Esophagus (tissue), 2 donors: ENCODE results near the gene NCSTN. TPM values are rescaled to one million over a fixed set of nuclear protein-coding genes. Genes with fewer than 3 reads are reported as not detected.
A peak's percentile ranks its signal among the peaks of the same experiment; 100 is the strongest.

Experiments used
- H3K27ac ChIP-seq, 2 donors: one replicate each; pipeline ENCODE4 v1.5.1; 2013; ENCODE audit warnings: low read depth in 2 of 2, mild to moderate bottlenecking in 2 of 2, inconsistent platforms in 1 of 2, low read length in 1 of 2, moderate library complexity in 1 of 2
- H3K27me3 ChIP-seq, 2 donors: one replicate each; pipeline ENCODE4 v1.6.1; 2013; ENCODE audit warnings: low read length in 2 of 2, control low read depth in 1 of 2, mild to moderate bottlenecking in 1 of 2; ENCODE audit not compliant: insufficient read depth in 2 of 2, control insufficient read depth in 1 of 2
- H3K36me3 ChIP-seq, 2 donors: one replicate each; pipeline ENCODE4 v1.6.1; 2013; ENCODE audit warnings: low read length in 1 of 2; ENCODE audit not compliant: control insufficient read depth in 2 of 2, insufficient read depth in 2 of 2
- H3K4me1 ChIP-seq, 2 donors: one replicate each; pipeline ENCODE4 v1.6.1; 2013; ENCODE audit warnings: low read length in 1 of 2; ENCODE audit not compliant: control insufficient read depth in 2 of 2, insufficient read depth in 2 of 2
- H3K4me3 ChIP-seq, 2 donors: one replicate each; pipeline ENCODE4 v1.5.1; 2013; ENCODE audit warnings: low read length in 2 of 2, mild to moderate bottlenecking in 2 of 2, low read depth in 1 of 2, moderate library complexity in 1 of 2
- H3K9me3 ChIP-seq, 2 donors: one replicate each; pipeline ENCODE4 v1.6.1; 2013; ENCODE audit warnings: mild to moderate bottlenecking in 2 of 2, low read depth in 1 of 2, low read length in 1 of 2, moderate library complexity in 1 of 2; ENCODE audit not compliant: control insufficient read depth in 2 of 2, insufficient read depth in 1 of 2
- WGBS, 2 donors: extraction: QIAGEN DNeasy Blood & Tissue Kit; methylation state at CpG; one replicate each; pipeline ENCODE4 v1.1.7; 2013; 5-methylcytosine and 5-hydroxymethylcytosine counted together
- polyA plus RNA-seq, 2 donors: library from polyadenylated mRNA; stranded (reverse); fragments of 200-250 nt; gene quantifications; one replicate each; pipeline ENCODE4 v1.2.3, GENCODE V29; 2013
- donor health status: healthy with polysubstance abuse.
- donor health status: Bipolar disorder and iron deficiency.

Gene NCSTN
- polyA plus RNA-seq, 2 donors, result 34.2 to 34.9 TPM

DNA sequence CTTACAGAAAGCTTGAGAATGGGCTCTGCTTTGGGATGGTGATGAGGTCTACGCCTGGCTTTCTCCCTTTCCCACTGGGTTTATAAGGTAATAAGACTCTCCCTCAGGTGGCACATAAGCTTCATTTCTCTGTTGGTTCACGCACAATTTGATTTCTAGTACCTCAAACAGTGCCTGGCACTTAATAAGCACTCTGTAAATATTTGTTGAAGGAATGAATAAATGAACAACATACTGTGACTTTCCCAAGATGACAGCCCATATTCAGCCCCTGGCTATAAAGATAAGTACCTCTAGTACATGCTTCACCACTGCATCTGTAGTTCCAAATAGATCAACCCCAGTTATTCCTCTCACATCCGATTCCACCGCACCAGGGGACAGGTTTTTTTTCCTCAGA lies 17.9 kb upstream of the NCSTN start:
- no peaks in the 10 kb centered on the region for H3K4me1 ChIP-seq
- H3K9me3 ChIP-seq, result no peaks in the 10 kb centered on the region
- WGBS, 2 donors, result 90 to 93% methylated on average over 4 of the region's 4 CpGs
- H3K4me3 ChIP-seq, result no peak overlapping the region
- H3K27me3 ChIP-seq, result no peaks in the 10 kb centered on the region
- H3K27ac ChIP-seq, result no peak overlapping the region
- H3K36me3 ChIP-seq, result peaks cover 9 to 10% of the 10 kb centered on the region in 2 donors

DNA sequence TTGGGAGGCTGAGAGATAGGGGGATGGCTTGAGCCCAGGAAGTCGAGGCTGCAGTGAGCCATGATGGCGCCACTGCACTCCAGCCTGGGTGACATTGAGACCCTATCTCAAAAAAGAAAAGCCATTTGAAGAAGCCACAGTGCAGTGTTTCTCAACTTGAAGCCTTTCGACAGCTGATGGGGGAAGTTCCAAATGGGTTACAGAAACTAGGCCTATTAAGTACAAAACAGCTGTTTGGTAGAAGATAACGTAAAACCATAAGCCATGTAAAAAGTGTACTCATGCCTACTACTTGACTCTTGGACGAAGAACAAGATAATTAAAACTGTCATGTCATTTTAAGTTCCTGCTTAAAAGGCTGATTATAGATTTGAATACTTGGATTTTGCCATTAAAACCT lies 16.8 kb upstream of the NCSTN start:
- WGBS, 2 donors, result 92 to 95% methylated on average over 5 of the region's 5 CpGs
- H3K4me3 ChIP-seq, result no peak overlapping the region
- H3K27ac ChIP-seq, result no peak overlapping the region
- H3K9me3 ChIP-seq, result no peaks in the 10 kb centered on the region
- H3K27me3 ChIP-seq, result no peaks in the 10 kb centered on the region
- no peaks in the 10 kb centered on the region for H3K4me1 ChIP-seq
- peaks cover 10% of the 10 kb centered on the region in 2 donors for H3K36me3 ChIP-seq

DNA sequence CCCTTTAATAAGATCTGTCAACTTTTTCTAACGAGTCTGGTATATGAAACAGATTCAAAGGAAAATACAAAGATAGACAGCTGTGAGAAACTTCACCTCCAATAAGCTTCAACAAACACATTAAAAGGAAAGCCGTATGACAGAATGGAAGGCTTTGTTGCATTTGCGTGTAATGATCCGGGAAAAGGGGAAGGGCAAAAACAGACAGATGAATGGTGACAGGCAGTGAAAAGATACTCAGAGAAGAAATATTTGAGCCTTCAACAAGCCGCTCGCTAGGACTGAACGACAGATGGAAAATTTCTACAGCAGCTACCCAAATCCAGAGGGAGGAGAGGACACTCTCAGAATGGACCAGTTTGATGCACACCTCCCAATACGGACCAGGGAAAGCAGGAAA lies 15.0 kb upstream of the NCSTN start:
- no peak overlapping the region for H3K4me3 ChIP-seq
- no peak overlapping the region for H3K27ac ChIP-seq
- no peaks in the 10 kb centered on the region for H3K27me3 ChIP-seq
- H3K4me1 ChIP-seq, result no peaks in the 10 kb centered on the region
- H3K36me3 ChIP-seq, result peaks cover 10 to 14% of the 10 kb centered on the region in 2 donors
- H3K9me3 ChIP-seq, result no peaks in the 10 kb centered on the region
- WGBS, 2 donors, result 74 to 75% methylated on average over 8 of the region's 8 CpGs

DNA sequence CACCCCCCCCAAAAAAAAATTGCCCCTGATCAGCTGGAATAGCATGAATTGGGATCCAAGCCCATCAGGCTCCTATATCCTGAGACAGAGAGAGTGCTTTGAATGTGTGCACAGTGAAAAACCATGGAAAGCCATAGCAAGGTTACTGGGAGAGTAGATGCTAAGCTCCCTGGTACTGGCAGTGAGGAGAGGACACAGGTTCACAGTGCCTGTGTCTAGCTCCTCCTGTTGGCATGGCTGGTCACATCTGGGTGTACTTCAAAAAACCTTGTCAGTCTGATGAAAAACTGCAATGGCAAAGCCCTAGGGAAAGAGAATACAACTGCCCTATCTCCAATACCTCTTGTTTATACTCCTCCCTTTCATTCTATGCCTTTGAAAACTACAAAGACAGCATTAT lies 13.1 kb upstream of the NCSTN start:
- H3K27me3 ChIP-seq, result no peaks in the 10 kb centered on the region

DNA sequence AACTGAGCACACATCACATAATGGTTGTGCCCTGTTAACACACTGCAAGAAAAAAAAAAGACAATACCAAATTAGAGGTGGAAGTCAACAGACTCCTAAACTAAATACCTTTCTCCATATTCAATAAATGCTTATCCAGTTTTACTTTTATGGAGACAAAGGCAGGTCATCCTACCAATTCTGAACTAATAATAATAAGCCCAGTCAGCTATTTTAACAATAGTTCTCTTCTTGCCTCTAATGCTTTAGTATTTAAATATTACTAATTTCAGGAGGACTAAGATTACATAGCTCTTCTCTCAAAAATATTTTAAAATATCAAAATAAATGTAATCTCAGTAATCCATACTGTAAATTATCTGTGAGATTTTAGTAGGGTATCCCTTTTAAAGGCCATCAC lies 10.7 kb upstream of the NCSTN start:
- H3K9me3 ChIP-seq, result no peaks in the 10 kb centered on the region
- peaks cover 9 to 11% of the 10 kb centered on the region in 2 donors for H3K36me3 ChIP-seq
- no peak overlapping the region for H3K27ac ChIP-seq
- H3K4me3 ChIP-seq, result no peak overlapping the region
- H3K27me3 ChIP-seq, result no peaks in the 10 kb centered on the region
- no peaks in the 10 kb centered on the region for H3K4me1 ChIP-seq

More for the DNA sequence above, 13.1 kb upstream of the NCSTN start:
- no peak overlapping the region for H3K4me3 ChIP-seq
- peaks cover 11 to 14% of the 10 kb centered on the region in 2 donors for H3K36me3 ChIP-seq
- no peaks in the 10 kb centered on the region for H3K4me1 ChIP-seq
- H3K27ac ChIP-seq, result no peak overlapping the region
- no peaks in the 10 kb centered on the region for H3K9me3 ChIP-seq

DNA sequence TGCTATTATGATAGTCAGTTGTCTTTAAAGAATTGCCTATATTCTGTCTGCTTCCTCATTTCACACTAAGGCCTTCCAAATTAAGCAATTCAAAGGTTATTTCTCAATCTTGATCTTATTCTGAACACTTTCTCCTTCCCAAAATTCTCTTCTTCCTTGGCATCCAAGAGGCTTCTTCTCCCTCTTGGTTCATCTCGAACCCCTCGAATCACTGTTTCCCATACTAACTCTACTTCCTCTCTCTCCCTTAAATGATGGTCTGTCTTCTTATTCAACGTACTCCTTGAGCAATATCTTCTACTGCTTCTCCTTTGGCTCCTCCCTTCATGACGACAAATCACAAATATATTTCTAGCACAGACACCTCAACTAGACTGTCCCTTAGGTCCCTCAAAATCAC lies 4.6 kb upstream of the NCSTN start:
- Histone ChIP-seq H3K36me3 (peaks cover 0 to 4% of the 10 kb centered on the region in 2 donors), H3K27me3 (no peaks in the 10 kb centered on the region), H3K9me3 (no peaks in the 10 kb centered on the region), H3K4me3 (no peak overlapping the region), H3K27ac (no peak overlapping the region), H3K4me1 (no peaks in the 10 kb centered on the region)
- WGBS, 2 donors, result 84 to 90% methylated on average over 4 of the region's 4 CpGs

DNA sequence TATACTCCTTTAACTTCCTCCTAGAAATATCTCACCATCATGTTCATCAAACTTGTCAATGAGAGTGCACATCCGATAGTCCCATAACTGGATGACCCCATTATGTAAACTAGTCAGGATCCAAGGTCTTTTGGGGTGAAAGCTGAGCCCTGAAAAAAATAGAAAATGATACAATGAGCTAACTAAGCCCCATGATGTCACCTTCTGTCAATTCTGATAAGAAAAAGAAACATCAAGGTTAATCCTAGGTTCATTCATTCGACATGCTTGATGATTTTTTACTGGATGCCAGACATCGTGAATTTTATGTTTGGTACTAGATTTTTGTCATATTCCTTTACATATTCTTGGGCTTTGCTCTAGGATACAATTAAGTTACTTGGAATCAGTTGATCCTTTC lies 3.0 kb upstream of the NCSTN start:
- WGBS, 2 donors, result 72 to 82% methylated on average over 3 of the region's 3 CpGs
- H3K27me3 ChIP-seq, result no peaks in the 10 kb centered on the region
- H3K36me3 ChIP-seq, result peaks cover 0 to 2% of the 10 kb centered on the region in 2 donors
- H3K4me3 ChIP-seq, result no peak overlapping the region
- H3K9me3 ChIP-seq, result no peaks in the 10 kb centered on the region
- no peaks in the 10 kb centered on the region for H3K4me1 ChIP-seq
- no peak overlapping the region for H3K27ac ChIP-seq

DNA sequence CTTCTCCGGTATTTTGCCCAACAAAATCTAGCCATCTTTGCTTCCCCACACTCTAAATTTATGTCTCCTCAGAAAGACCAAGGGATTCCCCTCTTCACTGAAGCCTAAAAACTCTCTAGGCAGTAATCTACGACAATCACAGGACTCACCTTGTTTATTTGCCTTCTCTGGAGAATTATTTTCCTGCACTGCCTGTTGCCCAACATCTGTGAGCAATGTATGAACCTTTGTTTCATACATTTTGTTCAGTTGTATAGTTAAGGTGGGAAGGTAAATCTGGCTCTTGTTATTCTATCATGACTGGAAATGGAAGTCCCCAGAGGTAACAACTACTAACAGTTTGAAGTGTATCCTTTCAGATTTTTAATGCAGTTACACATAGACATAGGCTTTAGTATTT lies 2.3 kb upstream of the NCSTN start:
- no peaks in the 10 kb centered on the region for H3K9me3 ChIP-seq
- H3K4me3 ChIP-seq, result no peak overlapping the region
- no peaks in the 10 kb centered on the region for H3K4me1 ChIP-seq
- 48 to 64% methylated on average over 2 of the region's 2 CpGs for WGBS, 2 donors
- H3K27me3 ChIP-seq, result no peaks in the 10 kb centered on the region
- no peak overlapping the region for H3K27ac ChIP-seq
- peaks cover 0 to 6% of the 10 kb centered on the region in 2 donors for H3K36me3 ChIP-seq

DNA sequence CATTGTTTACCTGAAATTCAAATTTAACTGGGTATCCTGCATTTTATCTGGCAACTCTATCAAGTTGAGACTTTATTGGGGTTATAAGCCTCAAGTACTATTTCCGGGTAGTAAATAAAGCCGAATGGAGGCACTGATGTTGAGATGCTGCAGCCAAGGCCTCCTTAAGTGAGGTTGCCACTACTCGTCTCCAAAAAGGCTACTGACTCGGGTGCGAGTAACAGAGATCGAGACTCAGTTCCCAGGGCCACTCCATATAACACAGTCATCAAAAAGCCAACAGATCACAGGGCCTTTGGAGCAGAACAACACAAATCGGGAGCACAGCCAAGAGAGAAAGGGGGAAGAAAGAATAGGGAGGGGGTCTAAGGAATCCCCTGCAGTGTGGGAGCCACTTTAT lies 657 bp upstream of the NCSTN start:
- Histone ChIP-seq H3K9me3 (no peaks in the 10 kb centered on the region), H3K36me3 (peaks cover 0 to 6% of the 10 kb centered on the region in 2 donors), H3K27me3 (no peaks in the 10 kb centered on the region), H3K4me1 (no peaks in the 10 kb centered on the region), H3K27ac (peak overlapping the region; percentile 87 to 95), H3K4me3 (peak overlapping the region; percentile 93 to 97)
- 0 to 1% methylated on average over 7 of the region's 7 CpGs for WGBS, 2 donors

DNA sequence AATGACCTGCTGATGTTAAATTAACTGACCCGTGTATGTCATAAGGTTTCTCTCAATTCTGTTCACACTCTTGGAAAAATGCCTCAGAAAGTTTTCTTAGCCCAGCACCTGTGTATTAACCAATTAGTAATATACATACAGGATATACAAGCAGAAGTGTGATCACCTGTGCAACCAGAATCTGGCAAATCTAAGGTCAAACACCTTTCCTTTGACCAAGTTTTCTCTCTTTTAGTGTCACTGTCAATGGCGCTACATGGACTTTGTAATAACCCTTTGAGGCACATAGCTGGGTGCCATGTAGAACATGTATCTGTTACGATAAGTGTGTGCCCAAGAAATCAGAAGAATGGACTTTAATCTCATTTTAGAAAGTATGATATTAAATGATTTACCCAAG lies 1.1 kb downstream of the NCSTN start:
- Histone ChIP-seq H3K27me3 (no peaks in the 10 kb centered on the region), H3K27ac (no peak overlapping the region), H3K9me3 (no peaks in the 10 kb centered on the region), H3K4me3 (peak overlapping the region in 1 of 2 donors; percentile 97), H3K4me1 (no peaks in the 10 kb centered on the region), H3K36me3 (peaks cover 0 to 3% of the 10 kb centered on the region in 2 donors)
- 76 to 82% methylated on average over 3 of the region's 3 CpGs for WGBS, 2 donors
